T47D (cell line): Measurements from ENCODE around the gene ZXDC.

Experiments used
- DNase-seq, 2 experiments: peaks; one replicate each; pipeline versions ENCODE4 v3.0.0 to v3.0.0-alpha.2; 2011 to 2012; ENCODE audit warnings: low read depth in 1 of 2, low spot score in 1 of 2
- JUND ChIP-seq: IDR thresholded peaks from 2 replicates; pipeline ENCODE4 v1.6.1; 2012; ENCODE audit warnings: low read depth
- in situ Hi-C: cut with HindIII; loops from 2 replicates; pipeline ENCODE4 v1.10.0; 2016; ENCODE audit warnings: low sequenced_read_pairs, low pct_unique_long_range_greater_than_20kb

ZXDC gene

DNA sequence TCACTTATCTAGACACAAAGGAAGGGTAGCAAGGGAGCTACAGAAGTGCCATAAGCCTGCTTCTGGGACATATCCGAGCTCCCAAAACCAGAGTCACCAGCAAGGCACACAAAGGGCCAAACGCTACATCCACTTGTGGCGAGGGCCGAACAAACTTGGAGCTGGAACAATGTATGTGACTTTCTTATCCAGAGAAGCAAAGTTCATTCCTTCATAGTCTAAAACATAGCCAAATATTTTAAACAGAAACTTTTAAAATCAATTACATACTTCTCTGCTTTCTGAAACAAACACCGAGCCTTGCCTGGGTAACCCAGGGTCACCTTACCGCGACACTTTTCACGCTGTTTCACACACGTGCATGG, 15.9 kb downstream of the ZXDC start:
- TF ChIP-seq JUND: no peak
- in situ Hi-C loops: no loop called here
- DNase-seq: no peak

DNA sequence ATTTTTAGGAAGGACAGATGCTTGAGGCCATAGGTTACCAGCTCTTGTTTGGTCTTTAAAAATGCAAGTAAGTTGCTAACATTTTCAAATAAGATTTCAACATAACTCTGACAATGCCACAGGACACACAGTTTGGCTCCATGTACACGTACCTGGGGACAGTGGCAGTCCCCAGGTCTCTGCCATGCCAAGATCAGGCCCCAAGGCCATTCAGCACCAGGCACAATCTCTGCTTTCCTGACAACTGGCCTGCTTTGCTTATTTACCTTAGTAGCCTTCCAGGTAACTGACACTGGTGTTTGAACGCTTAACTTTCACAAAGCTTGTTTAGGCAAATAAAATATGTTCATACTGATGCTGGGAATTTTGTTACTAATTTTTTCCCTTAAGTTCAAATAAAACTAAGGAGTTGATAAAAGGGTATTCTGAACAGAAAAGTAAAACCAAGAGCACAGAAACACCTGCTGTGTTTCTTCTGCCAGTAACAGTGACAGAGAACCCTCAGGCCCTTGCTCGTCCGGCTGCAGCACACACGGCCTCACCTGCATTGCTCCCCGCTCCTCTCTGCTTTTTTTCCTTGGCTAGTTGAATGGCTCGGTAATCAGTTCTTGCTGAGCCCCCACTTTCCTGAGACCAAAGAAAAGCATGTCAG, 16.5 kb downstream of the ZXDC start:
- DNase-seq: no peak
- TF ChIP-seq JUND: no peak
- in situ Hi-C loops: no loop called here

DNA sequence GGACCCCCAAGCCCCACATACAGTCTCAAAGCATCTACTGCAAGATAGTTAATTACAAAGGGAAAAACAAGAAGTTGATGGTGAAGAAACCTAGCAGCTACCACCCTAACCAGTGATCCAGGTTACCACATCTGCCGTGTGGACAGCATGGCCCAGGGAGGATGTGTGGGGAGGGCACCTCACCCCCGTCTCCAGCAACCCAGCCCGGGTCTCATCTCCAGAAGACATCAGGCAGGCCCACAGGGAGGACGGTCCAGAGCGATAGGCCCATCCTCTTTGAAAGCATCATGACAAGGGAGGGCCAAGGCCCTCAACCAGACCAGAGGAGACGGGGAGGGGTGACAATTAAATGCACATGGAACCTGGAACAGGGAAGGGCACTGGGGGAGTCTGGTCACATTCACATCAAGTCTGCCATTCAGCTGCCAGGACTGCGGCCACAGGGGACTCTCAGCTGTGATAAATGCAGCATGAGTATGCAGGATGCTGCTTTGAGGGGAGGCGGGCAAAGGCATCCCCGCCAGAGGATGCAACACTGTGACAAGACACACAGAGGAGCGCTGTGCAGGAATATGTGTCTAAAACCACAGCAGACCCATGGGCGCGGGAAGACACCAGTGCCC, 18.8 kb downstream of the ZXDC start:
- no peak for DNase-seq
- in situ Hi-C loops: no loop called here
- no peak for TF ChIP-seq JUND

DNA sequence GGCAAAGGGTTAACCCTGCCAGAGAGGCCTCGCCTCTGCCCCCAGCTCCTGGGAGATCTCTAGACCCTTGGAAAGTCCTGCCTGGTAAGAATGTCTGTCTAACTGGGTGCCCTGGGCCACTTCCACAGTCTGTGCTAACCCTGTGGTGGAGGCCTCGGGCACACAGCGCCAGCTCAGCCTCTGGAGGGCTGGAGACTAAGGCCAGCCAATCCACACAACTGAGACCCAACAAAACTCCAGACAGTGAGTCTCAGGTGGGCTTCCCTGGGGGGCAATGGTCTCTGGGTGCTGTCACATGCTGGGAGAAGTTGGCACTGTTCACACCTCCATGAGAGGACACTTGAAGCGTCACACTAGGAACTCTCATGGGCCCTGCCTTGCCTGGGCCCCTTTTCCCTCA, 19.5 kb downstream of the ZXDC start:
- in situ Hi-C loops: no loop called here
- no peak for TF ChIP-seq JUND
- no peak for DNase-seq

DNA sequence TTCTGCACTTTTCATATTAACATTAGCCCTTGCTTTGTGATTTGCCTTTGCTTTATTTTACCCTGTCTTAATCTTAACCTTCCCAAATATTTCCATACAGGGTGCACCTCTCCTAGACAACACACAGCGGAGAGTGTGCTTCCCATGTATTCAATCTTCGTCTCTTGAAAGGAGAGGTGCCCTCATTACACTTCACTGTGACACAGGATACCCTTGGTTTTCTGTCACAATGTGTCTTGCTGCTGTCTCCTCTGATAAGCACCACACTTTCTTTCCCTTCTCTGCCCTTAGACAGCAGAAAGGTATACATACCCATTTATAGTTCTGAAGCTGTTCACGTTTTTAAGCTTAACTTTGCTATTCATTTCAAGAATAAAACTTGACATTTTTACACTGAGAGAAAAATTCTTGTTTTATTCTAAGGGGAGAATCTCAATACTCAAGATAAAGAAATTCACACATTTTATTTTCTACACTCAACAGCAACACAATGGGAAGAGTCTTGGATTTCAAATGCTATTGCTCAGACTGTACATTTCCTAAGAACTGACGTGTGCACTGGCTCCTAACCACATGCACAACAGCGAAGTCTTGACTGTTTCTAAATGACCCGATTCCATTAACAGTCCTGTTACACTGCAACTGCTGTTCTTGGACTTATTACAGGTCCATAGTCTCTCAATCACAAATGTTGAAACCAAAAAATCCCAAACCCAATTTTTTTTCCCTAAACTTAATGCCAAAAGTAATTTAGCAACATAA, 21.1 kb downstream of the ZXDC start:
- in situ Hi-C loops: no loop called here
- no peak for DNase-seq
- TF ChIP-seq JUND: no peak

DNA sequence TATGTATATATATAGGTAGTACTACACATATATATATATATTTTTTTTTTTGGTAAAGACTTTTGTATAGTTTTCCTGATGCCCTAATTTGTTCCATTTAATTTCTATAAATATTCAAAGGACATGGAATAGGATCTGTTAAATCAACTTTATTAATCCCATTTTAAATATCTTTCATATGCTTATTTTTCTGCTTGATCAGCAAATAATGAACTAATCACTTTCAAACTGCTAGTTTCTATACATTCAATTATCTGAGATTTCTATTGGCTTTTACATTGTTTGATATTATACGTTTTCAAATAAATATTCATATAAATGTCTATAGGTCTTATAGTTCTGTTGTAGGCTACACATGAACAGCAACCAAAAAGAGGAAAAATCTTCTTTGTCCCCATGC, 21.7 kb downstream of the ZXDC start:
- in situ Hi-C loops: no loop called here
- no peak for TF ChIP-seq JUND
- no peak for DNase-seq

DNA sequence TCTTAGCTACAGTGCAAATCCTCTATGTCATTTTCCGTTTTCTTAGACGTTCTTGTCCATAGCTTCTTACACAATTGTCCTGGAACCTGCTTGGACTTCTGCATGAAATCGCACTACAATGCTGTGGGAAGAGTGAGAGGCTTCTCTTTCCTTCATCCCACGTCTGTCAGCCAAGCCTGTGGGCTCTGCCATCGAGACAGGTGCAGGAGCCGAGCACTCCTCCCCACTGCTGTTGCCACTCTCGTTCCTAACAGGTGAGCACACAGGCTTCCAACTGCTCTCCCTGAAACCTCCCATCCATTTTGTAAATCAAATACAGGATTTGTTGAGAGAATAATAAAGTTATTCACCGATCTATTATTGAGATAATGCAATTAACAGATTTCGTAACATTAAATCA, 23.5 kb downstream of the ZXDC start:
- no peak for DNase-seq
- TF ChIP-seq JUND: no peak
- in situ Hi-C loops: no loop called here

DNA sequence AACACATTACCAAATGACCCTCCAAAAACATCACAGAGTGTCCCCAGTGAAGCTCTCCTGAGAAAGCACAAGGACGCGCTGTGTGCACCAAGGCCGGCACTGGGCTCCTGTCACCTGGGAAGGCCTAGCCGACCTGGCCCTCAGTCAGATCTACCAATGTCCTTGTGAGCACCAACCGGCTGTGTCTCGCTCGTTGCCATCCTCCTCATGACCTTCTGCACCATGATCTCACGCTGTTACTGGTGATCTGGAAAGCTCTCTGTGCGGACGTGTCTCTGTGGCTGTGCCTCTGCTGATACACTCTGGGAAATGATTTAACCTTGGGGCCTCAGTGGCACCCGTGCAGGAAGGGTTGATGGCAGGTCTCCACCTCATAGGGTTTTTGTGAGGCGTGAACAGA, 24.2 kb downstream of the ZXDC start:
- DNase-seq: no peak
- no peak for TF ChIP-seq JUND
- in situ Hi-C loops: no loop called here

DNA sequence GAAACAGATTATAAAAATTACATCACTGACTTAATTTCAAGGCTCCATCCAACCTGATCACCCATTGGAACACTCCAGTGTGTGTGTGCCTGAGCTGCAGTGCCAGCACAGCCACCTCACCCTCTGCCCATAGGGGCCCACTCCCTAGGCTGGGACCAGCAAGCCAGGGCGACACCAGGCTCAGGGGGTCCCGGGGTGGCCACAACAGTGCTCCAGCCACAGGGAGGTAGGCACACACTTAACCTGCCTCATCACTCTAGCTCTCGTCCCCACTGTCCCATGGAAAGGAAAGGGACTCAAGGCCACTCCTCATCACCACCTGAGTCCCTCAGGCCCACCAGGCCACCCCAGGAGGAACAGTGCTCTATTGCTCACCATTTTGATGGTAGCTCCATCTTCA, 24.9 kb downstream of the ZXDC start:
- in situ Hi-C loops: no loop called here

DNA sequence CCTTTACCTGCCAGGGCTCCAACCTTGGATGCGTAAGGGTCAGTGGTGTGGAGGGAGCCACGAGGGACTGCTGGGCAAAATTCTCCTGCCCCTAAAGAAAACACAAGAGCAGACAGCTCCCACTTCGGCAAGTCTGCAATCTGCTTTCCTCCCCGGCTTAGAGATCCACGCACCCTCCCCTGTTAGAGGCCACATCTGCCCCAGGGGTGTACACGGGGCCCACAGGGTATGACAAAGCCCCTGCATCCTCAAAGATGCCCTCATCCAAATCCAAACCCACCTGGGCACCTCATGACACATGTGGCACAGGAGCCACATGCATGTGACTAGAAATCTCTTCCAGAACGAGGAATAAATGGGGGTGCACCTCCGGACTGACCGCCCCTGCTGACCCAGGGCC, 25.5 kb downstream of the ZXDC start:
- TF ChIP-seq JUND: no peak
- in situ Hi-C loops: no loop called here
- no peak for DNase-seq

More for the DNA sequence above, 24.9 kb downstream of the ZXDC start:
- DNase-seq: no peak
- no peak for TF ChIP-seq JUND

DNA sequence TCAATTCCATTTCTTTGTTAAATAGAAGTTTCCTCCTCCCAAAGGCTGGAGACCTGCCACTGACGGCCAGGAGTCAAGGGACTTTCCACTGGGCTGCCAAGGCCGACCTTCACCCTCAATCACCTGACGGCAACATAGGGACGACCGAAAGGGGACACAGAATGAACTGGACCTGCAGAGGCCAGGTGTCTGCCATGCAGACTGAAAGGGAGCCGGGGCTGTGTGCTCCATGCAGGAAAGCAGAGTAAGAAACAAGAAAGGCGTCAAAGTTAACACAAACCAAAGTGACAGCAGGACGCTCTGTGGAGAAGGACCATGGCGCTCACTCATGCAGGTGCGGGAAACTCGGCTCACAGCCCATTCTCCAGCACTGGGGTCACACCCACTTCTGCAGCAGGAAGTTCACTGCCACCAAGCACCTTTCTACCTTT, 26.1 kb downstream of the ZXDC start:
- no peak for TF ChIP-seq JUND
- DNase-seq: no peak

DNA sequence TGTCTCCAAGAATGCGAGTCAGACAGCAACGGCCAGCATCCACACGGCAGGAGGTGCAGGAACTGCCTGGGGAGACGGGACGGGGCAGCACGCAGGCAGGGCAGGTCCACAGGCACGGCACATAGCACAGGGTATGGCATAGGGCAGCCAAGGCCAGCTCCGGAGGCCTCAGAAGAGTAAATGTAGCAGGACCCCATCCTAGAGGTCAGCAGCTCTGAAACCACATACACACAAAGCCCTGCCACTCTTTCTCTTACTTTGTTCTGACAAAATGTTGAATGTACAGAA, 26.9 kb downstream of the ZXDC start:
- in situ Hi-C loops: no loop called here
- TF ChIP-seq JUND: no peak
- DNase-seq: no peak

More for the DNA sequence above, 26.1 kb downstream of the ZXDC start:
- in situ Hi-C loops: no loop called here

DNA sequence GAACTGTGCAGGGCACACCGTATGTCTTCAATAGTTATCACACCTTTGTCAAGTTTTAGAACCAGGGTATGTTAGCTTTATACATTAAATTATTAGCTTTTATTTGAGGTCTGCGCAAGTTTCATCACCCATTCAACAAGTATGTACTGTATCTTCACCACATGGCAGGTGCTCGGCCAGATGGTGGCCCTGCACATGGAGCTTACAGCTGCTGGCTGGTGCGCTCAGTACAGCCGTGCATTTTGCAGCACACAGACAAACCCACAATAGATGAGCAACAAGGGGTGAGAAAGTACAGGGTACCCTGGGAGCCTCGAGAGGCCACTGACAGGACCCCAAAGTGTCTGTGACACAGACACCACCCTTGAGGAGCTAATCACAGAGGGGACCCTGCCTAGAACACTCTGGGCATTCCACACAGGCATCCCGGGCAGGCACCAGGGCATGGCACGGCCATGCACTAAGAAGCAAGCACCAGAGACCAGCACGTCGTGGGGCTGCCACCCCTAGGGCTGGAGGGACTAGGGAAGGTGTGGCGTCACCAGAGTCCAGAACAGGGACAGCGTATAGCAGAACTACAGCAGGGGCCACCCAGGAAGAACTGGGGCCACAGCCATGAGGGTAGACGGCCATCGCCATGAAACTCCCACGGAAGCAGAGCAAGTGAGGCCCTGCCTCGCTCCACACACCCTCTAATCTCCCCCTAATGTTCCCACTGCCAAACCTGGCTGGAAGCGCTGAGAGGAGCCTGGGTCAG, 27.4 kb downstream of the ZXDC start:
- TF ChIP-seq JUND: no peak
- in situ Hi-C loops: no loop called here
- DNase-seq: no peak
